HG02840 (cell line): ENCODE results near the gene CANT1.
"Not testable (repeated sequence)": the region's sequence is repeated elsewhere in the genome, so short reads cannot be mapped to it uniquely, and the experiment has no call there.

Source experiments
- ATAC-seq: cut with Tn5 transposase; IDR thresholded peaks from one replicate; pipeline ENCODE4 v1.9.1; 2021; ENCODE audit warnings: mild to moderate bottlenecking, moderate library complexity, moderate number of reproducible peaks; ENCODE audit not compliant: unreplicated experiment, low FRiP score

CANT1 gene

DNA sequence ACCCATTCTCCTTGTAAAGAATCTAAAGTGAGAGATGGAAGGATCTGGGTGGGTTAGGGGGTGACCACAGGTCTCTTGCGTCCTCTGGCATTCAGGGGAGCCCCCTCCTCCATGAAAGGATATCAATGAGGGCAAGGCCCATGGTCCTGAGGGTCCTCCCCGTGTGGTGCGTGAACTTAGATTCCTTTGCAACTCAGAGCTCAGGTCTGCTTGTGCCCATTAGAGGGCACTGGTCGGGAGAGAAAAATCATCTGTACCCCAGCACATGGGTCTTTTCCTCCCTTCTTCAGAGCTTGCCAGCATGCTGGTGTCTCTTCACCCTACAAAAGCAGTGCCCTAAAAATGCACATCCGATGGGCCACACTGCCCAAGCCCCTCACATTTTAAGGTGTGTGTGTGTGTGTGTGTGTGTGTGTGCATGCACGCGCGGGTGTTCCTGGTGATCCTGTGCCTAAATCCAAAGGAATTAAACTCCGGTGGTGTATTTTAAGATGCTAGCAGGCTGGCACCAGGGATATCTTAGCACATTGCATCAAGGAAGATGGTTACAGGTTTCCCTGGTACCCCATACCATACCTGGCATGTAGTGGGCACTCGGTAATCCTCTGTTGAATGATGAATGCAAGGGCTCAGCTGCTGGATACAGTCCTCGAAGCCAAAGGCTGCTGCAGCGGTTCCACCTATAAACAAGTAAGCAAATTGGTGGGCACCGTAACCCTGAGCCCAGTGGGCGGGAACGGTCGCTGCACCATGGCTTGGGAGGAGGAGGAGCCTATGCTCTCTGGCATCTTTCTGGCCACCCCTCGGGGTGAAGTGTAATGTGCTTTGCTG is 19.1 kb upstream of the CANT1 start:
- ATAC-seq = no peak

DNA sequence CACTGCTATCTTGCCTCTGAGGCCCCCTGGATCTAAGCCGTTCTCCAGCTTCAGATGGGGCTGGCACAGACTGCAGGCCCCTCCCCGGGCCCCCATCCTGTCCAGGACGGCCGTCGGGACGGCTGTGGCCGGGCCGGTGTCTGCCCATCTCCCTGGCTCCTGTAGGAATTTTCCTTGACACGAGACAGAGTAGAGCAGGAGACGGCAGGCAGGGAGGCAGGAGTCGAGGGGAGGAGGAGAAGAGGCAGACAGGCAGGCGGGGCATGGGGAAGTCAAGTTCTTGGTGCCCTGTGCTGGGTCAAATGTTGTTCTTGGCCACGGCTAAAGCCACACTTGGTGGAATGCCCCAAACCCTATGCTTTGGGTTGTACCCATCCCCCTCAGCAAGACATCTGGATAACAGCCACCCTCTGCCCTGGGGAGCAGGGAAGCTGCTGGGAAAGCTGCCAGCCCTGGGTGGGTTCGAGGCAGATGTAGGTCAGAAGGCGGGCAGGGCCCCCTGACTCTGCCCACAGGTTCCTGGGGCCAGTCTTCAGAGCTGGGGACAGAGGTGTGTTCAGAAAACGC is 18.4 kb upstream of the CANT1 start:
- no peak for ATAC-seq

DNA sequence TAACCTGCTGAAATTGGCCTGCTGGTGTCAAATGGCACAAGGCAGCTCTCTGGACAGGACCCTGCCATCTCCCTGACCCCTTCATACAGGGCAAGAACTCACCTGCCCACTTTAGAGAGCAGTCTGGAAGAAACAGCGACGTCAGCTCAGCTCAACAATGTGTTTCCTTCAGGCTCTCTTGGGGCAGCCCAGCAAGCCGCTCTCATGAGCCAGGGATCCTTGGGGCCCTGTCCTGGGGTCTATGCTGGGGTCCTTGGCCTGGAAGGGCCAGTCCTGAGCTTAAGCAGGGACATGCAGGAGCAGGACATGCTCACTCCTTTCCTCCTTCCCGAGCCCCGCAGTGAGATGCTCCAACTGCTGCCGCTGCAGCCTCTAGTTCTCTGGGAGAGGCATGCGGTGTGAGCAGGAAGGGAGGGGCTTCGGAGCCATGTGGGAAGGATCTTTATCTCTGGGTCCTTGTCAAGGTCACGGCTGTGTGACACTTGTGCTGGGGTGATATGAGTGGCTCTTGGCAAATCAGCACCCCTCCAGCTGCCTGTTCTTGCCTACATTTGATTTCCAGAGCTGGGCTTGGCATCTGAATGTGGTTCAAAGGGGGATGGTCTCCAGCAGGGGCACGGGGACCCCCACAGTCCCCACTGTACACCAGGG is 17.8 kb upstream of the CANT1 start:
- ATAC-seq = no peak

GRCh38 chr17:79026376-79027273 is 17.1 kb upstream of the CANT1 start:
- ATAC-seq = no peak

DNA sequence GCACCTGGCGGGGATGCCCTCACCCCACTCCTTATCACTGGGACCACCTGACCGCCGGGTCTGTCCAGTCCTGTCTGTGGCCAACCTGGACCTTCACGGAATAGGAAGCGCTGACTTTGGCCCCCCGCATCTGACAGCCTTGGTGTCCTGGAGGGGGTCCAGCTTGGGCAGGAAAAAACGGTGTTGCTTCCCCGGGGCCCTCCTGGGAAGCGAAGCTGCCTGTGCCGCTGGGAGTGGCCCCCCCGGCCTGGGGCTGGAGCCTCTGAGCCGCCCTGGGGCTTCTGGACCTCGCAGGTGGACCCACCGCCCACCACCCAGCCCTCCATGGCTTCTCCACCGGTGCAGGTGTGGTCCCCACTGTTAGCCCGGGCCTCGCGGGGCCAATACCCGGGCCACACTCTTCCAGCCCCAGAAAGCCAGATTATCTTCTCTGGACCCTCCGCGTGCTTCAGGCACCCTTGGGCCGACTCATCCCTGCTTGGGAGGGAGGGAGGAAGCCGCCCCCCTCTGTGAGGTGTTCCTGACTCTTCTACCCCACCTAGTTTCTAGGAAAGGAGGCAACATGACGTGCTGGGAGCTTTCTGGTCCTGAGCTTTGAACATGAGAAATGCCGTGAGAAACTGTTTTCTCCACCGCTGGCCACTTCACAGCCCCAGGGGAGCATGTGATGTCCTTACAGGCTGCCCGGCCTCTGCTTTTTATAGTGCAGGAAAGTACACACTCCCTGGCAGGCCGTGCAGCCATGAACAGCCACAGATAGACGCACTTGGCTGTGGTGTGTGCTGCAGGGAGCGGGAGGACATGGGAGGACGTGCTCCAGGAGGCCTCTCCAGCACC is 15.6 kb upstream of the CANT1 start:
- no peak for ATAC-seq

DNA sequence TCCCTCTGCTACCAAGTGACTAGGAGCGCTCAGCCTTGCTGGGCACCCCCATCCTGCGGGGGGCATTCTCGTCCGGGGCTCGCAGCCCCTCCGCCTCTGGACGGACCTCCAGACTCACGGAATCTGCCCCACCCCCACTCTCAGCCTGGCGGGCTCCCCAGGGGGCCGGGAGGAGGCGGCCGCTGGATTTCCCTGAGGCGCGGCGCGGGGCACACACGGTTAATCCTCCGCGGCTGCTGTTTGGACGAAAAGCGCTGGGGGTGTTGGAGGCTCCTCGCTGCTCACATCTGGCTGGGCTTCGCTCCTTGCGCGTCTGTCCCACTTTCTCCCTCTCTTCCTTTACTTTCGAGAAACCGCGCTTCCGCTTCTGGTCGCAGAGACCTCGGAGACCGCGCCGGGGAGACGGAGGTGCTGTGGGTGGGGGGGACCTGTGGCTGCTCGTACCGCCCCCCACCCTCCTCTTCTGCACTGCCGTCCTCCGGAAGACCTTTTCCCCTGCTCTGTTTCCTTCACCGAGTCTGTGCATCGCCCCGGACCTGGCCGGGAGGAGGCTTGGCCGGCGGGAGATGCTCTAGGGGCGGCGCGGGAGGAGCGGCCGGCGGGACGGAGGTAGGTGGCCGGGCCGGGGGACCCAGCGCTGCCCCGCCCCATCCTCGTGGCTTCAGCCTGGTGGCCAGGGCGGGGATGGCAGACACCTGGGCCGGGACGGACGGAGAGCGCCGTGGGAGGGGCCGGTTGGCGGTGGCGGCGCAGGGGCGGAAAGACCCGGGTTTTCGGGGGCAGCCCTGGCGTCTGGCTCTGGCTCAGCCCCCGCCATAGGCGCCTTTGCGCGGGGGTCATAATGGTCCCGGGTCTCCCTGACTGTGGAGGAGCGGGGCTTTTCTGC is 14.6 kb upstream of the CANT1 start, which contains the start of gene C1QTNF1:
Gene C1QTNF1, plus strand, starts transcription at position 284 of the 886 bp plus-strand sequence. CDS start 19,800 bp downstream, outside the sequence.
- no peak for ATAC-seq

DNA sequence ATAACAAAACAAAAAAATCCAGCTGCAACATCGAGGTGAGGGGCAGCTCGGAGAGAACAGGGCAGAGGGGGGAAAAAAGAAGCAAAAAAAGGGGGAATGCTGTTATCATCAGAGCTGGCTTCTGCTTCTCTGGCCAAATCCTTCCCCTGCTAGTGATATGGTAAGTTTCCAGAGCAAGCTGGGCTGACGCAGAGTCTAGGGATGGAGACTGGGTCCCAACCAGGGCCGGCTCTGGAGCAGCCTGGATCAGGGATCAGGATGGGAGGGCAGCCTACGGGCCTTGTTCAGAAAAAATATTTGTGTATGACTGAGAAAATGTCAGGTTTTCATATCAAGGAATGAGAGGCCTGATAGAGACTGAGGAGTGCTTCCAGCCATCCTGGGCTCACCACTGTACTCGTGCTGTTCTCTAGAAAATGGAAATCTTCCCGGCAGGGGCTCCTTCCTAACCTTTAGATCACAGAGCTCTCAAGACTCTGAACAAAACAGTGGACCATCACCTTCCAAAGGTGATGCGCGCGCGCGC is 13.7 kb upstream of the CANT1 start:
- ATAC-seq = no peak

DNA sequence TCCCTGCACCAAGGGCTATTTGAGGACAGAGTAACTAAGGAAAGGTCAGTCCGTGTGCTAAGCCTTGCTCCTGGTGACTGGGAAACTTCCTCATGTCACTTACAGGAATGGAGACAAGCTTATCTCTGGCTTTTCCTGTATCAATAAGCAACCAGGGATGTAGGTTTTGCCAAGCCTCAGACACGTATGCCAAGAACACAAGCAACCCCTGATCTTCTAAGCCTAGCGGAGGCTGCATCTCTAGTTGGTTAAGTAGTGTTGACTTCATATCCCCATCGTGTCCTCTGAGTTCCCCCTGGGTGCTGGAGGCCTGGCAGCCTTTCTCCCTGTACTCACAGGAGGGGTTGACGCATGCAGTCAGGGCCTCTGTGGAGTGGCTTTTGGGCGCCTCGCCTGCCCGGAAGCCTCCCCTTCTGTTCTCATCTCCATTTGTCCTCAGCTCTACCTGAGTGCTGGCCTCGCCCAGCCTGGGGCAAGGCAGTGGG is 13.0 kb upstream of the CANT1 start:
- no peak for ATAC-seq

DNA sequence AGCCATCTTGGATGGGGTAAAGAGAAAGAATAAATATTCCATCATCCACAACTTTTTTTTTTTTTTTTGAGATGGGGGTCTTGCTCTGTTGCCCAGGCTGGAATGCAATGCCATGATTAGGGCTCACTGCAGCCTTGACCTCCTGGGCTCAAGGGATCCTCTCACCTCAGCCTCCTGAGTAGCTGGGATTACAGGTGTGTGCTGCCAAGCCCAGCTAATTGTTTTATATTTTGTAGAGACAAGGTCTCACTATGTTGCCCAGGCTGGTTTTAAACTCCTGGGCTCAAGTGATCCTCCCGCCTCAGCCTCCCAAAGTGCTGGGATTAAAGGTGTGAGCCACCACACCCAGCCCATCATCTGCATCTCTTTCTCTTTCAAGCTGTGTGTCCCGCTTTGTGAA is 12.4 kb upstream of the CANT1 start:
- not testable (repeated sequence) for ATAC-seq

- no peak for ATAC-seq
Observed at GRCh38 chr17:79020631-79021301, 11.2 kb upstream of the CANT1 start.

DNA sequence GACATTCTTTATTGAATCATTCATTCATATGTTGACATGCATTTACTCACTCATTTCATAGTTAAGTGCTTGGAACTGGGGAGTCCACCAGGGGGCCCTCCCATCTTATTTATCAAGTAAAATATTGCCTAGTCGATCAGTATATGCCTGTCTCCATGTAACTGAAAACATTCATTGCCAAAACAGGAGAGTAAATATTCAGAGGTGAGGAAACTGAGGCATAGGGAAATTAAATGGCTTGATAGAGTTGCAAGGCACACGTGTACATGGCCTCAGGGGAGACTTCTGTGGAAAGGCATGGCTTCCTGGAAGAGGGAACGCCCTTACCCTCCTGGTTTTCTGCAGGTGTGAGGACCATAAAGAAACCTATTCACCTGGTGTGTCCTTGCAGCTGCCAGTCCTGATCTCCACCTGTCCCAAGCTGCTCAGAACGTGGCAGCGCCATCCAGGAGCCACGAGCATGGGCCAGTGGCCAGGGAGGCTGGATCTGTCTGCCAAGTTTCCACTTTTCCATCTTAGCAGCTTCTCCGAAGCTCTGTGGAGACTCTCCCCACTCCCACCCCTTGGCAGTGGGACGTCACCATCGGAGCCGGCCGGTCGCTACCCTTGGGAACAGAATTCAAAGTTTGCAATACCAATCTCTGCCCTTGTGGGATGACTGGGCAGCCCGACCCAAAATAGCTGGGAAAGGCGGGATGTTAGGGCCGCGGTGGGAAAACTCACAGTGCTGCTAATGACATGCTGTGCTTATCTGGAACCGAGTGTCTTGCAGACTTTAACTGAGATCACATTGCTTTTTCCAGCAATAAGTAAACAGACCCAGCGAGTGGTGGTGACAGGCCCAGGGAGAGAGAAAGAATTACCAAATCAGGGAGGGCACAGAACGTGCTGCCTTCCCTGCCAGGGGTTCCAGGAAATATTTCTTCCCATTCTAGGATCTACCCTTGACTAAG is 10.3 kb upstream of the CANT1 start:
- no peak for ATAC-seq

DNA sequence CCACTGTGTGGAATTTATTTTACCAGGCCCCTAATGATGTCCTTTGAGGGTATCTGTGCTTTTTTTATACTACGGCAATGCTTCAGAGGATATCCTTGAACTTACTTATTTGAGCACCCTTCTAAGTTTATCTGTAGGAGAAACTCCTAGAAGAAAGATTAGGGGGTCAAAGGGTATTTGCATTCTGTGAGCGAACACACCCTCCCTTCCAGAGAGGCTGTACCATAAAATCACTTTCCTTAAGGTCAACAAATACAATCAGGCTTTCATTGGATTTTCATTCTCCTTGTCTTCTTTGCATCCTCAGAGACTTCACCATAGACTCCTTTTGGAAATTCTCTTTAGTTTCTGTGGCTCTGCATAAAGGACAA is 9.7 kb upstream of the CANT1 start:
- ATAC-seq = no peak

GRCh38 chr17:79018370-79018695 is 8.8 kb upstream of the CANT1 start:
- no peak for ATAC-seq

- no peak for ATAC-seq
Observed at GRCh38 chr17:79017546-79018369, 8.2 kb upstream of the CANT1 start.

- ATAC-seq = no peak
Observed at GRCh38 chr17:79014158-79014758, 4.7 kb upstream of the CANT1 start.
